Neural cell (in vitro differentiated cells): ENCODE results near the gene KRT6C. TPM values are rescaled to one million over a fixed set of nuclear protein-coding genes. Genes with fewer than 3 reads are reported as not detected.

Experiments used
- H2AFZ ChIP-seq: fragments of 200-600, 300-800 bp; sonication (generic), shearing (Covaris generic); 2 replicates; pipeline ENCODE4 v1.6.0; 2014; ENCODE audit warnings: low read depth, mild to moderate bottlenecking, antibody characterized with exemption, low read length, moderate library complexity
- H3F3A ChIP-seq: fragments of 200-600 bp; shearing (Covaris generic); 2 replicates; pipeline ENCODE4 v1.6.1; 2016; ENCODE audit warnings: mild to moderate bottlenecking, moderate library complexity, mixed read lengths, antibody characterized with exemption, low read length; ENCODE audit not compliant: insufficient read depth, poor library complexity, severe bottlenecking
- H3K27ac ChIP-seq: fragments of 200-600, 300-800 bp; sonication (generic), shearing (Covaris generic); 2 replicates; pipeline ENCODE4 v1.5.1; 2014; ENCODE audit warnings: mild to moderate bottlenecking, low read length, moderate library complexity
- H3K27me3 ChIP-seq: fragments of 300-800, 200-600 bp; sonication (generic), shearing (Covaris generic); 2 replicates; pipeline ENCODE4 v1.6.0; 2014; ENCODE audit warnings: mild to moderate bottlenecking, low read depth, low read length, moderate library complexity; ENCODE audit not compliant: insufficient read depth
- H3K36me3 ChIP-seq: fragments of 300-800, 200-600 bp; sonication (generic), shearing (Covaris generic); 2 replicates; pipeline ENCODE4 v1.5.1; 2014; ENCODE audit warnings: mild to moderate bottlenecking, antibody characterized with exemption, low read length, moderate library complexity; ENCODE audit not compliant: insufficient read depth
- H3K4me2 ChIP-seq: fragments of 300-800, 200-600 bp; sonication (generic), shearing (Covaris generic); 2 replicates; pipeline ENCODE4 v1.6.0; 2014; ENCODE audit warnings: mild to moderate bottlenecking, low read length
- H3K4me3 ChIP-seq: fragments of 300-800, 200-600 bp; sonication (generic), shearing (Covaris generic); 2 replicates; pipeline ENCODE4 v1.5.1; 2014; ENCODE audit warnings: mild to moderate bottlenecking, low read length, moderate library complexity
- H3K79me2 ChIP-seq: fragments of 200-600 bp; shearing (Covaris generic); replicated peaks from 2 replicates; pipeline ENCODE4 v1.6.0; 2014; ENCODE audit warnings: mild to moderate bottlenecking, low read length, moderate library complexity; ENCODE audit not compliant: insufficient read depth
- H3K9ac ChIP-seq: fragments of 300-800, 200-600 bp; sonication (generic), shearing (Covaris generic); 2 replicates; pipeline ENCODE4 v1.6.1; 2016; ENCODE audit warnings: mild to moderate bottlenecking, low read length, mixed read lengths
- H3K9me2 ChIP-seq: fragments of 200-600 bp; shearing (Covaris generic); 2 replicates; pipeline ENCODE4 v1.6.1; 2016; ENCODE audit warnings: mild to moderate bottlenecking, low read length, mixed read lengths; ENCODE audit not compliant: insufficient read depth
- H3K9me3 ChIP-seq: fragments of 200-600, 300-800 bp; sonication (generic), shearing (Covaris generic); 2 replicates; pipeline ENCODE4 v1.6.1; 2016; ENCODE audit warnings: mild to moderate bottlenecking, mixed run types, low read length, moderate library complexity, mixed read lengths
- H4K20me1 ChIP-seq: fragments of 200-600 bp; shearing (Covaris generic); 2 replicates; pipeline ENCODE4 v1.6.1; 2016; ENCODE audit warnings: mild to moderate bottlenecking, mixed run types; ENCODE audit not compliant: insufficient read depth
- EZH2 ChIP-seq: fragments of 200-600, 300-800 bp; shearing (Covaris generic), sonication (generic); IDR thresholded peaks from 2 replicates; pipeline ENCODE4 v1.6.1; 2014; ENCODE audit warnings: antibody characterized with exemption, low read length, borderline replicate concordance, mild to moderate bottlenecking; ENCODE audit not compliant: insufficient read depth, poor library complexity, severe bottlenecking
- MXI1 ChIP-seq: fragments of 450-650 bp; conservative IDR thresholded peaks from 2 replicates; pipeline ENCODE4 v1.6.1; 2014; ENCODE audit warnings: antibody characterized with exemption, mild to moderate bottlenecking; ENCODE audit not compliant: poor library complexity, severe bottlenecking
- POLR2AphosphoS5 ChIP-seq: IDR thresholded peaks from 2 replicates; pipeline ENCODE4 v1.6.1; 2012
- RAD21 ChIP-seq: fragments of 450-650 bp; conservative IDR thresholded peaks from 2 replicates; pipeline ENCODE4 v1.6.1; 2014; ENCODE audit warnings: antibody characterized with exemption, mild to moderate bottlenecking, moderate library complexity
- REST ChIP-seq: IDR thresholded peaks from 2 replicates; pipeline ENCODE4 v1.6.1; 2012; ENCODE audit warnings: borderline replicate concordance
- SMC3 ChIP-seq: fragments of 450-650 bp; conservative IDR thresholded peaks from 2 replicates; pipeline ENCODE4 v1.6.1; 2014; ENCODE audit warnings: antibody characterized with exemption, mild to moderate bottlenecking, moderate library complexity; ENCODE audit not compliant: poor library complexity
- TAF1 ChIP-seq: IDR thresholded peaks from 2 replicates; pipeline ENCODE4 v1.6.1; 2012; ENCODE audit warnings: low read depth
- polyA plus RNA-seq: library from polyadenylated mRNA; depleted of rRNA; stranded (reverse); fragments of >200 nt; gene quantifications from 2 replicates; pipeline ENCODE4 v1.2.3, GENCODE V29; 2014
- TF ChIP-seq, protein P1 (sequence below): fragments of 450-650 bp; IDR thresholded peaks from 2 replicates; pipeline ENCODE4 v1.5.1; 2014; ENCODE audit warnings: antibody characterized with exemption, mild to moderate bottlenecking, moderate library complexity; ENCODE audit not compliant: poor library complexity, severe bottlenecking

The KRT6C gene
- polyA plus RNA-seq, 1 donor from 2014 or later = not detected

GRCh38 chr12:52497975-52498374 is 24.4 kb upstream of the KRT6C start:
- no peaks in the 10 kb centered on the region for H3K36me3 ChIP-seq
- no peak overlapping the region for H3K4me2 ChIP-seq
- no peaks in the 10 kb centered on the region for H3K9me3 ChIP-seq
- no peak overlapping the region for H3K27ac ChIP-seq
- no peak overlapping the region for H3K9ac ChIP-seq
- H3K79me2 ChIP-seq = no peaks in the 10 kb centered on the region
- no peak overlapping the region for H2AFZ ChIP-seq
- H3K27me3 ChIP-seq = no peaks in the 10 kb centered on the region
- H4K20me1 ChIP-seq = no peaks in the 10 kb centered on the region
- no peaks in the 10 kb centered on the region for H3K9me2 ChIP-seq
- TF ChIP-seq, protein P1, sequence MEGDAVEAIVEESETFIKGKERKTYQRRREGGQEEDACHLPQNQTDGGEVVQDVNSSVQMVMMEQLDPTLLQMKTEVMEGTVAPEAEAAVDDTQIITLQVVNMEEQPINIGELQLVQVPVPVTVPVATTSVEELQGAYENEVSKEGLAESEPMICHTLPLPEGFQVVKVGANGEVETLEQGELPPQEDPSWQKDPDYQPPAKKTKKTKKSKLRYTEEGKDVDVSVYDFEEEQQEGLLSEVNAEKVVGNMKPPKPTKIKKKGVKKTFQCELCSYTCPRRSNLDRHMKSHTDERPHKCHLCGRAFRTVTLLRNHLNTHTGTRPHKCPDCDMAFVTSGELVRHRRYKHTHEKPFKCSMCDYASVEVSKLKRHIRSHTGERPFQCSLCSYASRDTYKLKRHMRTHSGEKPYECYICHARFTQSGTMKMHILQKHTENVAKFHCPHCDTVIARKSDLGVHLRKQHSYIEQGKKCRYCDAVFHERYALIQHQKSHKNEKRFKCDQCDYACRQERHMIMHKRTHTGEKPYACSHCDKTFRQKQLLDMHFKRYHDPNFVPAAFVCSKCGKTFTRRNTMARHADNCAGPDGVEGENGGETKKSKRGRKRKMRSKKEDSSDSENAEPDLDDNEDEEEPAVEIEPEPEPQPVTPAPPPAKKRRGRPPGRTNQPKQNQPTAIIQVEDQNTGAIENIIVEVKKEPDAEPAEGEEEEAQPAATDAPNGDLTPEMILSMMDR = no peak
- no peak for TF ChIP-seq MXI1
- TF ChIP-seq RAD21 = no peak
- TF ChIP-seq POLR2AphosphoS5 = no peak
- TF ChIP-seq TAF1 = no peak
- no peak overlapping the region for H3K4me3 ChIP-seq
- no peaks in the 10 kb centered on the region for H3F3A ChIP-seq

DNA sequence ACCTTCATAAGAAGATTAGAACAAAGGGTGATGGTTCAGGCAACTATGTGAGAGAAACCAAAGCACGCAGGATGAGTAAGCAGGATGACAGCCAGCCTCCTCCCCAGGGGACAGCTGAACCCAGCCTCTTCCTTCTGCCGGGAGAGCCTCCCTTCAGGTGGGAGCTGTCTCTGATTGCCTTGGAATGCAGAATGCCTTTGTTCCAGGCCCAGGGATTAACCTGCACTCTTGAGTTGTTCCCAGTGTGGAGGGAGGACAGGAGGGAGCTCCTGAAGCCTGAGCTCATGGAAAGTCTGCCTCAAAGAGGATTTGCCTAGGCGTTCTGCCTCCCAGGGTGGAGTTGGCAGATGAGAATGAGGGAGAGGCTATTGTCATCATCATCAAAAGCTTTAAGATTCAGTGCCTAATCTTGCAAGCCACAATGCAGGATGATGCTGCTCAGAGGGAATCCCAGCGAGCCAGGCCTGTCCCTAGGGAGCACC is 23.0 kb upstream of the KRT6C start:
- no peak overlapping the region for H3K4me2 ChIP-seq
- TF ChIP-seq MXI1 (no peak), SMC3 (no peak), TAF1 (no peak), REST (no peak), RAD21 (no peak), POLR2AphosphoS5 (no peak), EZH2 (no peak)
- TF ChIP-seq, protein P1 = no peak

More for the DNA sequence above, 23.0 kb upstream of the KRT6C start:
- no peak overlapping the region for H3K9ac ChIP-seq
- H3K27ac ChIP-seq = no peak overlapping the region
- H3F3A ChIP-seq = no peaks in the 10 kb centered on the region
- no peaks in the 10 kb centered on the region for H3K9me3 ChIP-seq
- H3K27me3 ChIP-seq = no peaks in the 10 kb centered on the region
- H3K36me3 ChIP-seq = no peaks in the 10 kb centered on the region
- H3K4me3 ChIP-seq = no peak overlapping the region
- H4K20me1 ChIP-seq = no peaks in the 10 kb centered on the region
- H3K79me2 ChIP-seq = no peaks in the 10 kb centered on the region
- H2AFZ ChIP-seq = no peak overlapping the region
- H3K9me2 ChIP-seq = no peaks in the 10 kb centered on the region
